WTC11 (cell line): Measurements from ENCODE around the gene SFTPA1. TPM values are rescaled to one million over a fixed set of nuclear protein-coding genes. Genes with fewer than 3 reads are reported as not detected.
A peak's percentile ranks its signal among the peaks of the same experiment; 100 is the strongest.

Experiments used
- ATAC-seq: fragments of 200-7000 bp; cut with Tn5 transposase; 2 replicates; pipeline ENCODE4 v1.10.0; 2021; ENCODE audit warnings: mild to moderate bottlenecking, moderate library complexity
- CTCF ChIA-PET: fragments of 300-600 bp; sonication (Branson Sonifier 250); formaldehyde crosslinking; loops from one replicate; lab custom pipeline; 2021; ENCODE audit warnings: antibody characterized with exemption; lab: Charles Lee
- POLR2A ChIA-PET: fragments of 350-600 bp; sonication (Branson Sonifier 250); formaldehyde crosslinking; loops from one replicate; lab custom pipeline; 2021; ENCODE audit warnings: antibody characterized with exemption; lab: Charles Lee
- DNase-seq: peaks from one replicate; pipeline ENCODE4 v3.0.0; 2021; ENCODE audit warnings: low spot score
- H3K27ac Mint-ChIP-seq: 2 replicates; pipeline ENCODE4 v1.8.0; 2021; ENCODE audit warnings: mixed read lengths
- H3K27me3 Mint-ChIP-seq: 2 replicates; pipeline ENCODE4 v1.8.0; 2021; ENCODE audit warnings: low read depth, mild to moderate bottlenecking, moderate library complexity, mixed read lengths
- H3K36me3 Mint-ChIP-seq: 2 replicates; pipeline ENCODE4 v1.8.0; 2021; ENCODE audit warnings: mixed read lengths
- H3K4me1 Mint-ChIP-seq: 2 replicates; pipeline ENCODE4 v1.8.0; 2022; ENCODE audit warnings: mixed read lengths
- H3K4me3 Mint-ChIP-seq: 2 replicates; pipeline ENCODE4 v1.8.0; 2021; ENCODE audit warnings: mild to moderate bottlenecking, moderate library complexity, mixed read lengths
- H3K9me3 Mint-ChIP-seq: 2 replicates; pipeline ENCODE4 v1.8.0; 2021; ENCODE audit warnings: mixed read lengths
- ATF1 ChIP-seq: sonication (generic); formaldehyde crosslinking; IDR thresholded peaks from 2 replicates; pipeline ENCODE4 v1.8.1; 2023; ENCODE audit warnings: mild to moderate bottlenecking, moderate library complexity, missing genetic modification reagents
- CREB1 ChIP-seq: sonication (generic); formaldehyde crosslinking; IDR thresholded peaks from 2 replicates; pipeline ENCODE4 v1.8.0; 2023; ENCODE audit warnings: mild to moderate bottlenecking, missing genetic modification reagents
- CTCF ChIP-seq: fragments of 200-600 bp; IDR thresholded peaks from 2 replicates; pipeline ENCODE4 v1.8.0; 2022; ENCODE audit warnings: antibody characterized with exemption
- E2F1 ChIP-seq: sonication (generic); formaldehyde crosslinking; IDR thresholded peaks from 2 replicates; pipeline ENCODE4 v1.8.0; 2022; ENCODE audit warnings: mild to moderate bottlenecking, missing genetic modification reagents
- FOXP1 ChIP-seq: sonication (generic); formaldehyde crosslinking; IDR thresholded peaks from 2 replicates; pipeline ENCODE4 v1.8.0; 2022; ENCODE audit warnings: missing genetic modification reagents, mild to moderate bottlenecking, moderate library complexity, borderline replicate concordance
- GTF2I ChIP-seq: fragments of 250-450 bp; sonication (Bioruptor Pico); conservative IDR thresholded peaks from 2 replicates; pipeline ENCODE4 v1.4.0; 2021; ENCODE audit warnings: mild to moderate bottlenecking
- MXD4 ChIP-seq: fragments of 250-450 bp; sonication (Bioruptor Pico); IDR thresholded peaks from 2 replicates; pipeline ENCODE4 v1.8.0; 2021; ENCODE audit warnings: mild to moderate bottlenecking, moderate library complexity, borderline replicate concordance
- TCF7 ChIP-seq: sonication (generic); formaldehyde crosslinking; IDR thresholded peaks from 2 replicates; pipeline ENCODE4 v1.8.0; 2022; ENCODE audit warnings: mild to moderate bottlenecking, low read depth, missing genetic modification reagents, moderate library complexity
- ZNF263 ChIP-seq: sonication (generic); formaldehyde crosslinking; IDR thresholded peaks from 2 replicates; pipeline ENCODE4 v1.8.1; 2022; ENCODE audit warnings: low read depth, mild to moderate bottlenecking, moderate library complexity, missing genetic modification reagents
- total RNA-seq: library from RNA; stranded (reverse); gene quantifications from 3 replicates; pipeline ENCODE4 v1.2.3, GENCODE V29; 2021
- TF ChIP-seq, protein P1 (sequence below): sonication (generic); formaldehyde crosslinking; IDR thresholded peaks from 2 replicates; pipeline ENCODE4 v1.8.1; 2022; ENCODE audit warnings: missing genetic modification reagents, borderline replicate concordance
- TF ChIP-seq, protein P2 (sequence below): sonication (generic); formaldehyde crosslinking; IDR thresholded peaks from 2 replicates; pipeline ENCODE4 v1.8.0; 2023; ENCODE audit warnings: mild to moderate bottlenecking, missing genetic modification reagents
- TF ChIP-seq, protein P3 (sequence below): sonication (generic); formaldehyde crosslinking; IDR thresholded peaks from 2 replicates; pipeline ENCODE4 v1.8.0; 2022; ENCODE audit warnings: mild to moderate bottlenecking, missing genetic modification reagents
- TF ChIP-seq, protein P4 (sequence below): sonication (generic); formaldehyde crosslinking; IDR thresholded peaks from 2 replicates; pipeline ENCODE4 v1.8.1; 2022; ENCODE audit warnings: mild to moderate bottlenecking, missing genetic modification reagents, moderate library complexity, borderline replicate concordance
- TF ChIP-seq, protein P5 (sequence below): fragments of 250-450 bp; sonication (Bioruptor Pico); conservative IDR thresholded peaks from 2 replicates; pipeline ENCODE4 v1.9.0; 2021; ENCODE audit warnings: mild to moderate bottlenecking
- TF ChIP-seq, protein P6 (sequence below): sonication (generic); formaldehyde crosslinking; IDR thresholded peaks from 2 replicates; pipeline ENCODE4 v1.8.0; 2022; ENCODE audit warnings: missing genetic modification reagents

The SFTPA1 gene
- total RNA-seq, 1 experiment from 2014 or later: 3.8 TPM

- TF ChIP-seq, protein P1, sequence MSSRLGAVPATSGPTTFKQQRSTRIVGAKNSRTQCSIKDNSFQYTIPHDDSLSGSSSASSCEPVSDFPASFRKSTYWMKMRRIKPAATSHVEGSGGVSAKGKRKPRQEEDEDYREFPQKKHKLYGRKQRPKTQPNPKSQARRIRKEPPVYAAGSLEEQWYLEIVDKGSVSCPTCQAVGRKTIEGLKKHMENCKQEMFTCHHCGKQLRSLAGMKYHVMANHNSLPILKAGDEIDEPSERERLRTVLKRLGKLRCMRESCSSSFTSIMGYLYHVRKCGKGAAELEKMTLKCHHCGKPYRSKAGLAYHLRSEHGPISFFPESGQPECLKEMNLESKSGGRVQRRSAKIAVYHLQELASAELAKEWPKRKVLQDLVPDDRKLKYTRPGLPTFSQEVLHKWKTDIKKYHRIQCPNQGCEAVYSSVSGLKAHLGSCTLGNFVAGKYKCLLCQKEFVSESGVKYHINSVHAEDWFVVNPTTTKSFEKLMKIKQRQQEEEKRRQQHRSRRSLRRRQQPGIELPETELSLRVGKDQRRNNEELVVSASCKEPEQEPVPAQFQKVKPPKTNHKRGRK (CRISPR knock-in tag): no peak
- TF ChIP-seq, protein P2, sequence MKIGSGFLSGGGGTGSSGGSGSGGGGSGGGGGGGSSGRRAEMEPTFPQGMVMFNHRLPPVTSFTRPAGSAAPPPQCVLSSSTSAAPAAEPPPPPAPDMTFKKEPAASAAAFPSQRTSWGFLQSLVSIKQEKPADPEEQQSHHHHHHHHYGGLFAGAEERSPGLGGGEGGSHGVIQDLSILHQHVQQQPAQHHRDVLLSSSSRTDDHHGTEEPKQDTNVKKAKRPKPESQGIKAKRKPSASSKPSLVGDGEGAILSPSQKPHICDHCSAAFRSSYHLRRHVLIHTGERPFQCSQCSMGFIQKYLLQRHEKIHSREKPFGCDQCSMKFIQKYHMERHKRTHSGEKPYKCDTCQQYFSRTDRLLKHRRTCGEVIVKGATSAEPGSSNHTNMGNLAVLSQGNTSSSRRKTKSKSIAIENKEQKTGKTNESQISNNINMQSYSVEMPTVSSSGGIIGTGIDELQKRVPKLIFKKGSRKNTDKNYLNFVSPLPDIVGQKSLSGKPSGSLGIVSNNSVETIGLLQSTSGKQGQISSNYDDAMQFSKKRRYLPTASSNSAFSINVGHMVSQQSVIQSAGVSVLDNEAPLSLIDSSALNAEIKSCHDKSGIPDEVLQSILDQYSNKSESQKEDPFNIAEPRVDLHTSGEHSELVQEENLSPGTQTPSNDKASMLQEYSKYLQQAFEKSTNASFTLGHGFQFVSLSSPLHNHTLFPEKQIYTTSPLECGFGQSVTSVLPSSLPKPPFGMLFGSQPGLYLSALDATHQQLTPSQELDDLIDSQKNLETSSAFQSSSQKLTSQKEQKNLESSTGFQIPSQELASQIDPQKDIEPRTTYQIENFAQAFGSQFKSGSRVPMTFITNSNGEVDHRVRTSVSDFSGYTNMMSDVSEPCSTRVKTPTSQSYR (CRISPR knock-in tag): no peak
- no peak for TF ChIP-seq E2F1 (CRISPR knock-in tag)
- no peak for TF ChIP-seq FOXP1 (CRISPR knock-in tag)
- no peak for TF ChIP-seq MXD4 (CRISPR knock-in tag)
Measured at GRCh38 chr10:79561257-79561656, 49.5 kb upstream of the SFTPA1 start (continued).

DNA sequence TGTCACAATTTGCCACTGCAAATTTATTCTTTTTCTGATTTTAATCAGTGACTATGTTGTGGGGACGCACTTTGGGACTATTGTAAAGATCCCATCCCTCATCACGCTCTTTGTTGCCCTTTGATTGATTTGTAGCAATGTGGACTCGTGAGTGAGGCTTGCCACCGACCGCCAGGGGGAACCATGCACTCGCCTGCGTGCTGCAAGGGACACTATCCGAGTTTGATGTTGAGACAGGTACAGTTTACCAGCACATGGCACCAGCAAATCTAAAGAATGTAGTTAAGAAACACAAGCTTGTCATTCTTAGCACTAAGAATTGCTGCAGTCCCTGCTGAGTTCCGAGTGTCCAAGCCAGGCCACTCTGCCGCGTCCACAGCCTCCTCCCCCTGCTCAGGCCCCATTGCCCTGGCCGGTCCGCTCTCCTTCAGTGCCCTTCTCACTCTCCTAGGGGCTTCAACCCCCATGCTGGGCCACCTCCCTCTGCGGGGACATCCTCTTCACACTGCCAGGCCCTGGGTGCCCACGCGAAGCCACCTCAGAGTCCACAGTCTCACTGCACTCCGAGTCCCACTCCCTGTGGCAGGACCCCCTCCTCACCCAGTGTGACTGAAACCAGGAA lies 48.5 kb upstream of the SFTPA1 start:
- ChIA-PET CTCF (interaction anchor here (1.0 to 1.3 kb wide), 2 partner anchors 10 to 44 kb away, joined by 3 read pairs; no protein-coding TSS in a partner anchor), POLR2A (no interaction called here)
- peak; percentile 74 for DNase-seq
- no peaks in the 10 kb centered on the region for H3K36me3 Mint-ChIP-seq
- peaks cover 10% of the 10 kb centered on the region for H3K27me3 Mint-ChIP-seq
- TF ChIP-seq CTCF (peak; percentile 71), ATF1 (CRISPR knock-in tag) (no peak)
- TF ChIP-seq, protein P3, sequence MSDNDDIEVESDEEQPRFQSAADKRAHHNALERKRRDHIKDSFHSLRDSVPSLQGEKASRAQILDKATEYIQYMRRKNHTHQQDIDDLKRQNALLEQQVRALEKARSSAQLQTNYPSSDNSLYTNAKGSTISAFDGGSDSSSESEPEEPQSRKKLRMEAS (CRISPR knock-in tag): 0 out of 2 replicates have a peak, but pooled peaks have one; percentile 31
- TF ChIP-seq, all 79 proteins: peak for 2
- Mint-ChIP-seq H3K9me3 (no peaks in the 10 kb centered on the region), H3K27ac (no peak overlapping the region), H3K4me1 (peaks cover 6% of the 10 kb centered on the region), H3K4me3 (peak overlapping the region; percentile 50)
- ATAC-seq: peak; percentile 96

DNA sequence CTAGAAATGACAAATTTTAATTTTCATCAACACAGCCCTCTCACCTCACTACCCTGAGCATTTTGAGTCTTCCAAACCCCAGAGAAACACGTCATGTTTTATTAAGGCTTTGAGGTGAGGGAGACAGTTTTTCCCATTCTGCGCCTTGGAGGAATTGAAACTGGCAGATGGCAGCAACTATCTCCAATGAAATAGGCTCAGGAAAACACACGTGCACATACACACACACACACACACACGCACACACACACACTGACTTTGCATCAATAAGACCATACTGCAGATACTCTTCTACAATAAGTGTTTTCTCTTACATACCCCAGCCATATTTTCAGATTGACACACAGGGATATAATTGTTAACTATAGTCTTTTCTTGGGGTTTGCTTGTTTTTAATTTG lies 47.3 kb upstream of the SFTPA1 start:
- Mint-ChIP-seq H3K27ac (no peak overlapping the region), H3K4me3 (no peak overlapping the region), H3K9me3 (peaks cover under 1% of the 10 kb centered on the region; the same call in 1 of the 2 replicates), H3K27me3 (peaks cover 14% of the 10 kb centered on the region), H3K36me3 (no peaks in the 10 kb centered on the region), H3K4me1 (peaks cover 6% of the 10 kb centered on the region)
- TF ChIP-seq, protein P4, sequence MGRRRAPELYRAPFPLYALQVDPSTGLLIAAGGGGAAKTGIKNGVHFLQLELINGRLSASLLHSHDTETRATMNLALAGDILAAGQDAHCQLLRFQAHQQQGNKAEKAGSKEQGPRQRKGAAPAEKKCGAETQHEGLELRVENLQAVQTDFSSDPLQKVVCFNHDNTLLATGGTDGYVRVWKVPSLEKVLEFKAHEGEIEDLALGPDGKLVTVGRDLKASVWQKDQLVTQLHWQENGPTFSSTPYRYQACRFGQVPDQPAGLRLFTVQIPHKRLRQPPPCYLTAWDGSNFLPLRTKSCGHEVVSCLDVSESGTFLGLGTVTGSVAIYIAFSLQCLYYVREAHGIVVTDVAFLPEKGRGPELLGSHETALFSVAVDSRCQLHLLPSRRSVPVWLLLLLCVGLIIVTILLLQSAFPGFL: no peak
- TF ChIP-seq ATF1 (CRISPR knock-in tag) (no peak), ZNF263 (no peak), CREB1 (CRISPR knock-in tag) (no peak), TCF7 (CRISPR knock-in tag) (no peak), GTF2I (CRISPR knock-in tag) (no peak)
- TF ChIP-seq, protein P5, sequence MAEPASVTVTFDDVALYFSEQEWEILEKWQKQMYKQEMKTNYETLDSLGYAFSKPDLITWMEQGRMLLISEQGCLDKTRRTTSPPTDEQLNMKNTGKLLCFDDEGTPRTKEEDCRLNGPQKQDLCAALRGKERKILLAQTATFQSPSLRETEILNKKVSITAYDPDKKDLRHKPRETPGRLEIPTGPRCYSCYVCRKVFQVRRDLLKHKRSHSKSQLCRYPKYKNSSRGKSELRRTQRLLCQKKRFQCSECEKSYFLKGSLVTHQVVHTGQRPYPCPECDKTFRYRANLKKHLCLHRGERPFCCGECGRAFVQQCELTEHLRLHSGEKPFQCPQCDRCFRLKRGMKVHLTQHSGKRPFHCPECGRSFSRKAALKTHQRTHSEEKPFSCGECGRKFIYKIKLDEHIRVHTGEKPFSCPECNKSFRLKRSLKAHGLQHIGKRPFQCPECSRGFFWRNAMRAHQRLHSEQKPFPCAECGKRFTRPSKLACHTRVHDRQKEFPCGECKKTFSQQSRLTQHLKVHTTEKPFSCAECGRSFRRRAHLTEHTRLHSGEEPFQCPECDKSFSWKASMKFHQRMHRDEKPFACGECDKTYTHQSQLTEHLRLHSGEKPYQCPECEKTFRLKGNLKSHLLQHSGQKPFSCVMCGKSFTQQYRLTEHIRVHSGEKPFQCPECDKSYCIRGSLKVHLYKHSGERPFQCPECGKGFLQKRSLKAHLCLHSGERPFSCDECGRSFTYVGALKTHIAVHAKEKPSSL (CRISPR knock-in tag): no peak
- TF ChIP-seq, protein P6, sequence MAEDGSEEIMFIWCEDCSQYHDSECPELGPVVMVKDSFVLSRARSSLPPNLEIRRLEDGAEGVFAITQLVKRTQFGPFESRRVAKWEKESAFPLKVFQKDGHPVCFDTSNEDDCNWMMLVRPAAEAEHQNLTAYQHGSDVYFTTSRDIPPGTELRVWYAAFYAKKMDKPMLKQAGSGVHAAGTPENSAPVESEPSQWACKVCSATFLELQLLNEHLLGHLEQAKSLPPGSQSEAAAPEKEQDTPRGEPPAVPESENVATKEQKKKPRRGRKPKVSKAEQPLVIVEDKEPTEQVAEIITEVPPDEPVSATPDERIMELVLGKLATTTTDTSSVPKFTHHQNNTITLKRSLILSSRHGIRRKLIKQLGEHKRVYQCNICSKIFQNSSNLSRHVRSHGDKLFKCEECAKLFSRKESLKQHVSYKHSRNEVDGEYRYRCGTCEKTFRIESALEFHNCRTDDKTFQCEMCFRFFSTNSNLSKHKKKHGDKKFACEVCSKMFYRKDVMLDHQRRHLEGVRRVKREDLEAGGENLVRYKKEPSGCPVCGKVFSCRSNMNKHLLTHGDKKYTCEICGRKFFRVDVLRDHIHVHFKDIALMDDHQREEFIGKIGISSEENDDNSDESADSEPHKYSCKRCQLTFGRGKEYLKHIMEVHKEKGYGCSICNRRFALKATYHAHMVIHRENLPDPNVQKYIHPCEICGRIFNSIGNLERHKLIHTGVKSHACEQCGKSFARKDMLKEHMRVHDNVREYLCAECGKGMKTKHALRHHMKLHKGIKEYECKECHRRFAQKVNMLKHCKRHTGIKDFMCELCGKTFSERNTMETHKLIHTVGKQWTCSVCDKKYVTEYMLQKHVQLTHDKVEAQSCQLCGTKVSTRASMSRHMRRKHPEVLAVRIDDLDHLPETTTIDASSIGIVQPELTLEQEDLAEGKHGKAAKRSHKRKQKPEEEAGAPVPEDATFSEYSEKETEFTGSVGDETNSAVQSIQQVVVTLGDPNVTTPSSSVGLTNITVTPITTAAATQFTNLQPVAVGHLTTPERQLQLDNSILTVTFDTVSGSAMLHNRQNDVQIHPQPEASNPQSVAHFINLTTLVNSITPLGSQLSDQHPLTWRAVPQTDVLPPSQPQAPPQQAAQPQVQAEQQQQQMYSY (CRISPR knock-in tag): no peak
- DNase-seq: no peak
- ChIA-PET POLR2A (no interaction called here), CTCF (interaction anchor here (1.3 kb wide), 1 partner anchor 11 kb away, joined by 3 read pairs; no protein-coding TSS in a partner anchor)
- no peak for ATAC-seq
